ENCODE measurements around the gene RTF2. TPM values are rescaled to one million over a fixed set of nuclear protein-coding genes. Genes with fewer than 3 reads are reported as not detected.

The RTF2 gene
- polyA plus RNA-seq, 1 donor (not counting 4 experiments of a cell fraction or from before 2014, with no cell fraction given), result 63.4 TPM

- H3K27ac ChIP-seq (ENCODE audit: control insufficient read depth, insufficient read depth, low read length), result no peak overlapping the region
- H3K9ac ChIP-seq (ENCODE audit: control insufficient read depth, extremely low read depth, insufficient read depth, low read length), result no peak overlapping the region
These were observed 45.0 kb downstream of the RTF2 start for GRCh38 chr20:56513161-56514150.

GRCh38 chr20:56516631-56517030, 48.2 kb downstream of the RTF2 start:
- Histone ChIP-seq H3K9me1 (ENCODE audit: control insufficient read depth, extremely low read depth, insufficient read depth, low read length) (no peaks in the 10 kb centered on the region), H2AFZ (ENCODE audit: control insufficient read depth, low read length) (no peak overlapping the region), H4K20me1 (ENCODE audit: control insufficient read depth, extremely low read depth, insufficient read depth, low read length) (no peaks in the 10 kb centered on the region), H3K4me1 (ENCODE audit: control insufficient read depth, extremely low read depth, insufficient read depth, low read length) (no peaks in the 10 kb centered on the region), H3K4me3 (ENCODE audit: control insufficient read depth in 2 of 3, extremely low read depth in 1 of 3, insufficient read depth in 2 of 3, low read depth in 1 of 3, low read length in 3 of 3) (no peak overlapping the region), H3K36me3 (ENCODE audit: control insufficient read depth in 2 of 2, extremely low read depth in 1 of 2, insufficient read depth in 2 of 2, low read length in 2 of 2) (peaks cover 0 to 21% of the 10 kb centered on the region in 2 experiments), H3K27me3 (ENCODE audit: control insufficient read depth, extremely low read depth, insufficient read depth, low read length) (no peaks in the 10 kb centered on the region), H3K9ac (ENCODE audit: control insufficient read depth, extremely low read depth, insufficient read depth, low read length) (no peak overlapping the region), H3K27ac (ENCODE audit: control insufficient read depth, insufficient read depth, low read length) (no peak overlapping the region), H3K4me2 (ENCODE audit: control insufficient read depth, extremely low read depth, insufficient read depth, low read depth, low read length) (no peak overlapping the region), H3K9me3 (ENCODE audit: control insufficient read depth, low read depth, low read length) (no peaks in the 10 kb centered on the region), H3K79me2 (ENCODE audit: control insufficient read depth, insufficient read depth, low read length) (no peaks in the 10 kb centered on the region)
- DNase-seq (ENCODE audit: low read depth, low spot score) (no peak), FAIRE-seq (no peak)
- dilution Hi-C loops (cut with MboI; ENCODE audit: extremely low pct_ligation_motif_present, low sequenced_read_pairs), result no loop called here
- TF ChIP-seq EZH2 (IDR thresholded peaks at IDR 0.05; ENCODE audit: low read length) (no peak), CTCF (optimal IDR thresholded peaks at IDR 0.05 in 1 of 3, IDR thresholded peaks at IDR 0.05 in 1 of 3, conservative IDR thresholded peaks at IDR 0.05 in 1 of 3; ENCODE audit: extremely low read depth in 1 of 3, insufficient read depth in 2 of 3, low read length in 3 of 3) (no peak)

More at GRCh38 chr20:56513161-56514150, 45.0 kb downstream of the RTF2 start:
- Histone ChIP-seq H4K20me1 (ENCODE audit: control insufficient read depth, extremely low read depth, insufficient read depth, low read length) (no peaks in the 10 kb centered on the region), H3K4me3 (ENCODE audit: control insufficient read depth in 2 of 3, extremely low read depth in 1 of 3, insufficient read depth in 2 of 3, low read depth in 1 of 3, low read length in 3 of 3) (no peak overlapping the region), H3K9me3 (ENCODE audit: control insufficient read depth, low read depth, low read length) (no peaks in the 10 kb centered on the region), H3K4me1 (ENCODE audit: control insufficient read depth, extremely low read depth, insufficient read depth, low read length) (no peaks in the 10 kb centered on the region), H3K4me2 (ENCODE audit: control insufficient read depth, extremely low read depth, insufficient read depth, low read depth, low read length) (no peak overlapping the region), H3K36me3 (ENCODE audit: control insufficient read depth in 2 of 2, extremely low read depth in 1 of 2, insufficient read depth in 2 of 2, low read length in 2 of 2) (peaks cover 0 to 11% of the 10 kb centered on the region in 2 experiments), H3K79me2 (ENCODE audit: control insufficient read depth, insufficient read depth, low read length) (no peaks in the 10 kb centered on the region), H2AFZ (ENCODE audit: control insufficient read depth, low read length) (no peak overlapping the region), H3K9me1 (ENCODE audit: control insufficient read depth, extremely low read depth, insufficient read depth, low read length) (no peaks in the 10 kb centered on the region), H3K27me3 (ENCODE audit: control insufficient read depth, extremely low read depth, insufficient read depth, low read length) (no peaks in the 10 kb centered on the region)
- TF ChIP-seq CTCF (optimal IDR thresholded peaks at IDR 0.05 in 1 of 3, IDR thresholded peaks at IDR 0.05 in 1 of 3, conservative IDR thresholded peaks at IDR 0.05 in 1 of 3; ENCODE audit: extremely low read depth in 1 of 3, insufficient read depth in 2 of 3, low read length in 3 of 3) (no peak), EZH2 (IDR thresholded peaks at IDR 0.05; ENCODE audit: low read length) (no peak)
- DNase-seq (ENCODE audit: low read depth, low spot score) (no peak), FAIRE-seq (no peak)
- dilution Hi-C loops (cut with MboI; ENCODE audit: extremely low pct_ligation_motif_present, low sequenced_read_pairs), result no loop called here
